ENCODE results near the gene SRSF6.
"Not testable (repeated sequence)": the region's sequence is repeated elsewhere in the genome, so short reads cannot be mapped to it uniquely, and the experiment has no call there.

The SRSF6 gene

DNA sequence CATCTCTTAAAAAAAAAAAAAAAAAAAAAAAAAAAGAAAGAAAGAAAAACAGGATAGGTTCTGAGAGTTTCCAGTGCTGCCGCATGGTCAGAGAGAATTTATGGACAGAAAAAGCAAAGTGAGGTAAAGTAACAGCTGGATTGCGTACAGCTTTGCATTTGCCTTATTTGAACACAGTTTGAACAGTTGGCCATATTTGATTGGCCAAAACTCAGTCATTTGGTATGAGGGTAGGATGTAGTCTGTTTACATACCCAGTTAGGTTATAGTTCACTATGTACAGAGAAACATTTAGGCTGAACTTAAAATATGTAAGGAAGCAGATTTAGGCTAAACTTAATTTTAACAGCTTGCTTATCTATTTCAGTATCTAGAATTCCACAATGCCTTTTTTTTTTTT, 32.3 kb downstream of the SRSF6 start:
- DNase-seq = no peak

- DNase-seq = no peak
Observed at GRCh38 chr20:43492101-43492500, 34.4 kb downstream of the SRSF6 start.

GRCh38 chr20:43495388-43495787, 37.7 kb downstream of the SRSF6 start:
- DNase-seq = no peak

GRCh38 chr20:43502021-43502420, 44.3 kb downstream of the SRSF6 start:
- DNase-seq = not testable (repeated sequence)

GRCh38 chr20:43506238-43506637, 48.5 kb downstream of the SRSF6 start:
- DNase-seq = no peak

GRCh38 chr20:43507150-43508080, 49.7 kb downstream of the SRSF6 start, which contains the start of gene L3MBTL1:
Gene L3MBTL1 (plus strand): TSS chr20:43507697. CDS start chr20:43513504, 5,807 bp downstream.
- no peak for DNase-seq

DNA sequence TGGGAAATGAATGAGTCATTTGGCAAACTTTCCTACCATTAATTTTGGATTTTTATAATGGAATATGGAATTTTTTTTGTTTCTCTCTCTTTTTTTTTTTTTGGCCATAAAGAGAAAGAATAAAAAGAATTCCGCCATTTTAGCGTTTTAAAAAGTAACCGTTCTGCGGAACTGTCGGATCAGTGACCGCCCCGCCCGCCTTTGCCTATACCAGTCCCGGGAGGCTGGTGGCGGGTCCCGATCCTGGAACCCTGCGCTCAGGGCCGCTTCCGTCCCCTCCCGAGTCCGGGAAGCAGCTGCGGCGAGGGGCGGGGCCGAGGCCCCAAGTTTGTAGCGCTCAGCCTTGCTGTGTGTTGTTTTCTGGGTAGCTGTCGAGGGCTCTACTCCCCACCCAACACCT, 50.4 kb downstream of the SRSF6 start:
- DNase-seq = no peak

DNA sequence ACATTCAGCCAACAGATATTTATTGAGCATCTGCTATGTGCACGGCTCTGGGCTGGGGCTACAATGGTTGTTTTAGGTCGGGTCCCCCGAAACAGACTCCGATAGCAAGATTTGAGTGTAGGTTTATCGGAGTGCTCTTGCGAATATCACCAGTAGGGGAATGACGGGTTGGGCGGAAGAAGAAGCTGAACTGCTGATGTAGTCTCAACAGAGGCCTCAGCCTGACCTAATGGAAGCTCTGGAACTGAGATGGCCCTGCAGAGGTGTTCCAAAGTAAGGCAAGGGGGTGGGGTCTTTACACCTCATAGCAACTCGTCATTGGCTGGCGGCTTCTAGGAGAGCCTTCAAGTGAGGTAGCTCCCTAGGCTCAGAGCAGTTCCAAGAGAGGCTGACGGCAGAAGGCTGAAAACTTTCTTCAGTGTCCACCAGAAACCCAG, 50.9 kb downstream of the SRSF6 start:
- no peak for DNase-seq

GRCh38 chr20:43511879-43512278, 54.2 kb downstream of the SRSF6 start:
- no peak for DNase-seq

DNA sequence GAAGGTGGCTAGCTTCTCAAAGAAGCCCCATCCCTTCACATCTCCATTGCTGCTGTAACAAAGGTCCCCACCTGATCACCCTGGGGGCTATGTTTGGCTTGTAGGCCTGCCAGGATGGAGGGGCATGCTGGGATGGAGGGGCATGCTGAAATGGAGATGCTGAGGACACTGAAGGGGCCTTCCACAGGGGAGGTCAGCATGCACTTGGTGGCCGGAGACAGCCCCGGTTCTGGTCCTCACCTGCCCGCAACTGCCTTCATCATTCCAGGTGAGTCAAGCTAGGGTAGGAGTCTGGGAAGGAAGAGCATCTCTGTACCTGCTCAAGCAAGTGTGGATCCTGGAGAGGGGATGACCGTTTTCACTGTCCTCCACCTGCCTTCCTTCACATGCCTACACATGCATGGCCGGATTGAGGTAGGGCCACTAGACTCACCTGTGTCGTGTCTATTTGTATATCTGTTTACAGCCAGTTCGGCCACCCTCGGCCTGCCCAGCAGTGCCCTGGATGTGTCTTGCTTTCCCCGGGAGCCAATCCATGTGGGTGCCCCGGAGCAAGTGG, 55.8 kb downstream of the SRSF6 start:
- no peak for DNase-seq
